Measurements from ENCODE around the gene FBXW10. TPM values are rescaled to one million over a fixed set of nuclear protein-coding genes. Genes with fewer than 3 reads are reported as not detected.
"Not testable (repeated sequence)": the region's sequence is repeated elsewhere in the genome, so short reads cannot be mapped to it uniquely, and the experiment has no call there.

The FBXW10 gene
- total RNA-seq, 1 donor from 2014 or later, result 0.24 TPM

GRCh38 chr17:18733350-18733749 is 10.5 kb upstream of the FBXW10 start:
- H3K27me3 Mint-ChIP-seq (ENCODE audit: insufficient read depth, low read depth); H3K4me3 Mint-ChIP-seq; H3K9ac ChIP-seq; H3K4me3 ChIP-seq; DNase-seq (ENCODE audit: low spot score); H3K9me3 Mint-ChIP-seq; H4K20me1 ChIP-seq (ENCODE audit: low read depth); H2AFZ ChIP-seq (replicated peaks); H3K36me3 Mint-ChIP-seq; H3K27me3 ChIP-seq; H3K4me1 ChIP-seq; H3K79me2 ChIP-seq (ENCODE audit: low read depth); H3K9me3 ChIP-seq (ENCODE audit: low read depth); H3K4me2 ChIP-seq; H3K27ac ChIP-seq; H3K4me1 Mint-ChIP-seq; H3K27ac Mint-ChIP-seq; H3K36me3 ChIP-seq; H3F3A ChIP-seq (ENCODE audit: low read depth): not testable (repeated sequence)

- DNase-seq (ENCODE audit: low spot score); H3K36me3 ChIP-seq; H3K79me2 ChIP-seq (ENCODE audit: low read depth); H3K27ac Mint-ChIP-seq; H3K36me3 Mint-ChIP-seq; H3K4me1 Mint-ChIP-seq; H3K27me3 ChIP-seq; H3K27ac ChIP-seq; H4K20me1 ChIP-seq (ENCODE audit: low read depth); H3K9ac ChIP-seq; H3K4me2 ChIP-seq; H2AFZ ChIP-seq (replicated peaks); H3K9me3 ChIP-seq (ENCODE audit: low read depth); H3K27me3 Mint-ChIP-seq (ENCODE audit: insufficient read depth, low read depth); H3F3A ChIP-seq (ENCODE audit: low read depth); H3K4me3 Mint-ChIP-seq; H3K4me1 ChIP-seq; H3K9me3 Mint-ChIP-seq; H3K4me3 ChIP-seq: not testable (repeated sequence)
Observed at GRCh38 chr17:18739616-18740391, 4.0 kb upstream of the FBXW10 start.

DNA sequence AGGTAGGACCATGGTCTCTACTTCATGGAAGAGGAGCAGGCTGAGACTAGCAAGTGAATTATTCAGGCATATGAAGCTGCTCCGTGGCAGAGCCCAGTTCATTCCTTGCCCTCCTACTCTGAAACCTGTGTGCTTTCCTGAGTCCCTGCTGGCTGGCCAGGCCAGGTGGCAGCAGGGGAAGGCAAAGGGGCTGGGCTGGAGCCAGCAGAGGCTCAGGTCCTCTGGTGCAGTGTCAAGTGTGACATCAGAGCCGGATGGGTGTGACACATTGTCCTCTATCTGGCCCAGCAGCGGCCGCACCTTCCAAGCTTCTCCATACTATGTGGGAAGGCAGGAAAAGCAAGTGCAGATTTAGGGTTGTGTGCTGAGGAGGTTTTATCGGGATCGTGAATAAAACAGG is 2.6 kb upstream of the FBXW10 start:
- H3K9ac ChIP-seq; H3K36me3 Mint-ChIP-seq; H3K27ac Mint-ChIP-seq; H3K79me2 ChIP-seq (ENCODE audit: low read depth); H3K4me1 Mint-ChIP-seq; H3K4me3 ChIP-seq; DNase-seq (ENCODE audit: low spot score); H3K9me3 Mint-ChIP-seq; H3K9me3 ChIP-seq (ENCODE audit: low read depth); H4K20me1 ChIP-seq (ENCODE audit: low read depth); H3K4me2 ChIP-seq; H3K4me1 ChIP-seq; H3K36me3 ChIP-seq; H2AFZ ChIP-seq (replicated peaks); H3K27me3 ChIP-seq; H3F3A ChIP-seq (ENCODE audit: low read depth); H3K27me3 Mint-ChIP-seq (ENCODE audit: insufficient read depth, low read depth); H3K4me3 Mint-ChIP-seq; H3K27ac ChIP-seq: not testable (repeated sequence)

DNA sequence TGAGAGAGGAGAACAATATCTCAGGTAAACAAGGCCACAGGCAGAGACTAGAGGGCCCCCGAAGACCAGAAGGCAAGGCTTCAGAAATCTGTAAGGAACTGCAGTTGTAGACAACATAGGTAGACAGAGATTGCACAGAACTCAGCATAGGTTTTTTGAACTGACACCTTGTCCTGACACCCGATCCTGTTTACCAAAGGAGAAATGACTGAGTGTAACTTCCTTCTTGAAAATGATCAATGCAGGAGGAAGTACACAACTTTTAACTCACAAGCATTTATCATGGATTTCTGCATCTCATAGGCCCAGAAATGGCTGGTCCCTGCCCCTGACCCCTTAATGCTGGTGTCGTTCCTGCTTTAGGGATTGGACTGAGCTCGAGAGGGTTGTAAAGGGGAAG is 872 bp downstream of the FBXW10 start:
- H3K27ac Mint-ChIP-seq; H3K27me3 ChIP-seq; H2AFZ ChIP-seq (replicated peaks); H3K9me3 Mint-ChIP-seq; H3K4me1 Mint-ChIP-seq; H3K27me3 Mint-ChIP-seq (ENCODE audit: insufficient read depth, low read depth); H3K4me3 Mint-ChIP-seq; H3F3A ChIP-seq (ENCODE audit: low read depth); DNase-seq (ENCODE audit: low spot score); H3K27ac ChIP-seq; H3K9ac ChIP-seq; H3K4me2 ChIP-seq; H3K36me3 ChIP-seq; H3K4me3 ChIP-seq; H3K9me3 ChIP-seq (ENCODE audit: low read depth); H4K20me1 ChIP-seq (ENCODE audit: low read depth); H3K4me1 ChIP-seq; H3K79me2 ChIP-seq (ENCODE audit: low read depth); H3K36me3 Mint-ChIP-seq: not testable (repeated sequence)

GRCh38 chr17:18746551-18746950 is 2.7 kb downstream of the FBXW10 start:
- not testable (repeated sequence) for H3K9ac ChIP-seq; H3K9me3 Mint-ChIP-seq; H3K27me3 ChIP-seq; H3K79me2 ChIP-seq (ENCODE audit: low read depth); H3K27ac Mint-ChIP-seq; H3K4me3 ChIP-seq; H3K36me3 Mint-ChIP-seq; H3K27ac ChIP-seq; H3K4me3 Mint-ChIP-seq; H3K36me3 ChIP-seq; H3K27me3 Mint-ChIP-seq (ENCODE audit: insufficient read depth, low read depth); H3K9me3 ChIP-seq (ENCODE audit: low read depth); H3K4me1 ChIP-seq; H2AFZ ChIP-seq (replicated peaks); H4K20me1 ChIP-seq (ENCODE audit: low read depth); DNase-seq (ENCODE audit: low spot score); H3K4me2 ChIP-seq; H3K4me1 Mint-ChIP-seq; H3F3A ChIP-seq (ENCODE audit: low read depth)

DNA sequence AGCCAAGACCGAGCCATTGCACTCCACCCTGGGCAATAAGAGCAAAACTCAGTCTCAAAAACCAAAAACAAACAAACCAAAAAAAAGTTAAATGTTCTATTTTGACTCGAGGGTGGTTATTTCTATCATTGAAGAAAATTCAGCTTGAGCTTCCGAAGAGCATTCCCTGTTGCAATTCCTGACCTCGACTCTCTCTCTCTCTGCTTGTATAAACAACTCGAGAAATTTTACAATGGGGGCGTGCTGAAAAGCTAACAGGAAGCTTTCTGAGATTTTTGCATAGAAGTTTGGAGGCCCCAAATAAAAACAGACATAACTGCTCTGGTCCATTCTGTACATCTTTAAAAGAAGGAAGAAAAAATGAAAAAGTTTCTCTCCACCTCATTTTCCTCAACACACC is 3.6 kb downstream of the FBXW10 start:
- not testable (repeated sequence) for H3K27ac Mint-ChIP-seq; H3K4me3 Mint-ChIP-seq; H3K27me3 Mint-ChIP-seq (ENCODE audit: insufficient read depth, low read depth); H3F3A ChIP-seq (ENCODE audit: low read depth); H3K36me3 Mint-ChIP-seq; H3K4me3 ChIP-seq; H3K9ac ChIP-seq; H3K9me3 ChIP-seq (ENCODE audit: low read depth); H4K20me1 ChIP-seq (ENCODE audit: low read depth); H3K27me3 ChIP-seq; H3K36me3 ChIP-seq; H3K9me3 Mint-ChIP-seq; H2AFZ ChIP-seq (replicated peaks); H3K4me1 ChIP-seq; H3K4me1 Mint-ChIP-seq; H3K27ac ChIP-seq; H3K79me2 ChIP-seq (ENCODE audit: low read depth); DNase-seq (ENCODE audit: low spot score); H3K4me2 ChIP-seq

- DNase-seq (ENCODE audit: low spot score); H2AFZ ChIP-seq (replicated peaks); H3K36me3 Mint-ChIP-seq; H3K4me1 ChIP-seq; H3K9me3 Mint-ChIP-seq; H3K4me3 Mint-ChIP-seq; H3K9me3 ChIP-seq (ENCODE audit: low read depth); H3K36me3 ChIP-seq; H3K9ac ChIP-seq; H3F3A ChIP-seq (ENCODE audit: low read depth); H3K27ac ChIP-seq; H4K20me1 ChIP-seq (ENCODE audit: low read depth); H3K27ac Mint-ChIP-seq; H3K4me2 ChIP-seq; H3K79me2 ChIP-seq (ENCODE audit: low read depth); H3K4me3 ChIP-seq; H3K27me3 ChIP-seq; H3K27me3 Mint-ChIP-seq (ENCODE audit: insufficient read depth, low read depth); H3K4me1 Mint-ChIP-seq: not testable (repeated sequence)
Observed at GRCh38 chr17:18750242-18750641, 6.4 kb downstream of the FBXW10 start.

DNA sequence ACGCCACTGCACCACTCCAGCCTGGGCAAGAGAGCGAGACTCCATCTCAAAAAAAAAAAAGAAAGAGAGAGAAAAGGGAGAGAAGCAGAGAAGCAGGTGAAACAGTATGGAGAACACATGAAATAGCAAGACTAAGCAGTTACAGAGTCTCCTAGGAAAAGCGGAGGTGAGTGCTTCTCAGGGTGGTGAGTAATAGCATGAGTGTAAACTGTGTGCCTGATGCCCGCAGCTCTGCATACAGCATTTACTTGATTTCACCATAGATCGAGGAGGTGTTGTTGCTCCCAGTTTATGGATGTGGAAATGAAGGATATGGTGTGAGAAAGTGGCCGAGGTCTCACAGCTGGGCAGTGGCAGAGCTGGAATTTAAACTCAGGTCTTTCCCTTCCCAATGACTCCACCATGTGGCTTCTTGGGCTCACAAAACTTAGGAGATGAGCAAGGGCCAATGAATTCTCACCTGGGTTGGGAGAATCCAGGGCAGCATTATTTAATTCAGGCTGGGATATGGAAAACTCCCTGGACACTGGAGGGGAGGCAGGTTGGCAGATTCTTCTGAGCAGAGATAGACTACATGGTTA is 10.1 kb downstream of the FBXW10 start:
- not testable (repeated sequence) for H3K27ac ChIP-seq; H3K27me3 Mint-ChIP-seq (ENCODE audit: insufficient read depth, low read depth); H3K79me2 ChIP-seq (ENCODE audit: low read depth); H3K4me3 ChIP-seq; H3K36me3 ChIP-seq; H3K9me3 Mint-ChIP-seq; H2AFZ ChIP-seq (replicated peaks); H4K20me1 ChIP-seq (ENCODE audit: low read depth); H3K27me3 ChIP-seq; H3K4me1 ChIP-seq; H3K4me1 Mint-ChIP-seq; H3F3A ChIP-seq (ENCODE audit: low read depth); DNase-seq (ENCODE audit: low spot score); H3K4me3 Mint-ChIP-seq; H3K9ac ChIP-seq; H3K9me3 ChIP-seq (ENCODE audit: low read depth); H3K36me3 Mint-ChIP-seq; H3K27ac Mint-ChIP-seq; H3K4me2 ChIP-seq

Data from neural progenitor cell (in vitro differentiated cells).